Naive thymus-derived CD8-positive, alpha-beta T cell (primary cell): ENCODE measurements around the gene SLC39A13. TPM values are rescaled to one million over a fixed set of nuclear protein-coding genes. Genes with fewer than 3 reads are reported as not detected.

ENCODE experiments used
- ATAC-seq, 2 donors: fragments of 150-1000 bp; cut with Tn5 transposase in 1 of 2; sonication (Bioruptor Pico), chemical (Tn5 transposase) in 1 of 2; 1 replicate in 1 of 2; 2 replicates in 1 of 2; pipeline ENCODE4 v1.10.0; 2021; ENCODE audit warnings: mild to moderate bottlenecking in 2 of 2, moderate library complexity in 2 of 2
- POLR2A ChIA-PET: fragments of 350-600 bp; sonication (Branson Sonifier 250); formaldehyde crosslinking; loops from one replicate; lab custom pipeline; 2021; ENCODE audit warnings: antibody characterized with exemption; lab: Charles Lee
- DNase-seq, 10 donors: peaks; one replicate each; pipeline versions ENCODE4 v3.0.0 to v3.0.0-alpha.2; 2020 to 2022
- H3K27ac Mint-ChIP-seq, 10 donors: one replicate each; pipeline ENCODE4 v1.8.0; 2020 to 2022; ENCODE audit warnings: mild to moderate bottlenecking in 10 of 10, mixed read lengths in 10 of 10, moderate library complexity in 4 of 10, inconsistent platforms in 1 of 10
- H3K27me3 Mint-ChIP-seq, 5 donors: one replicate each; pipeline ENCODE4 v1.8.0; 2021 to 2022; ENCODE audit warnings: mixed read lengths in 5 of 5
- H3K36me3 Mint-ChIP-seq, 3 donors: one replicate each; pipeline ENCODE4 v1.8.0; 2020 to 2022; ENCODE audit warnings: mixed read lengths in 3 of 3, mild to moderate bottlenecking in 2 of 3, inconsistent platforms in 1 of 3
- H3K4me1 Mint-ChIP-seq, 4 donors: one replicate each; pipeline ENCODE4 v1.8.0; 2021 to 2022; ENCODE audit warnings: mixed read lengths in 4 of 4
- H3K4me3 Mint-ChIP-seq, 10 donors: one replicate each; pipeline ENCODE4 v1.8.0; 2020 to 2022; ENCODE audit warnings: mild to moderate bottlenecking in 10 of 10, mixed read lengths in 10 of 10, moderate library complexity in 6 of 10, inconsistent platforms in 1 of 10
- H3K9me3 Mint-ChIP-seq, 9 donors: one replicate each; pipeline ENCODE4 v1.8.0; 2020 to 2022; ENCODE audit warnings: mixed read lengths in 9 of 9, mild to moderate bottlenecking in 3 of 9, inconsistent platforms in 1 of 9, moderate library complexity in 1 of 9
- polyA plus RNA-seq, 3 donors: library from polyadenylated mRNA; unstranded; fragments of 300-500 nt; fragmentation: Illumina TruSeq; gene quantifications; one replicate each; pipeline ENCODE4 v1.2.3, GENCODE V29; 2021
- total RNA-seq, 8 experiments: library from RNA in 2 of 8; stranded (reverse) in 2 of 8; gene quantifications; one replicate each; pipeline ENCODE4 v1.2.3 and lab custom pipeline; 2021 to 2026

The SLC39A13 gene
- 10 to 100 TPM; 63.2 to 63.9 TPM for total RNA-seq
- polyA plus RNA-seq: 10 to 100 TPM; 23.8 to 41.9 (median 24.4) TPM
- 18.7 to 63.4 (median 29.2) reads per million in 6 experiments for total RNA-seq (lab: John Stamatoyannopoulos, UW)

- ATAC-seq: peak; percentile 86 to 91
- POLR2A ChIA-PET: interaction anchor here (0.6 to 5.9 kb wide), 15 partner anchors 8 to 230 kb away, joined by 3 to 57 read pairs (median 5); partner anchors contain the start of genes ACP2, PSMC3 and SPI1
- Mint-ChIP-seq H3K4me3 (peak within 1 kb of the TSS; percentile 89 to 96 (median 92)), H3K9me3 (no peaks in the 10 kb centered on the region), H3K27ac (peak within 1 kb of the TSS; percentile 92 to 97 (median 96)), H3K4me1 (peaks cover 5 to 30% (median 26%) of the 10 kb centered on the region in 4 donors), H3K36me3 (peaks cover 0 to 4% (median 0%) of the 10 kb centered on the region in 3 donors), H3K27me3 (no peaks in the 10 kb centered on the region)
- peak; percentile 79 to 93 (median 90) for DNase-seq
Observed at GRCh38 chr11:47407746-47408590, at the start of gene SLC39A13. TSS of gene SLC39A13 (plus strand) at chr11:47408590. CDS start at chr11:47410095, 1,505 bp downstream.

DNA sequence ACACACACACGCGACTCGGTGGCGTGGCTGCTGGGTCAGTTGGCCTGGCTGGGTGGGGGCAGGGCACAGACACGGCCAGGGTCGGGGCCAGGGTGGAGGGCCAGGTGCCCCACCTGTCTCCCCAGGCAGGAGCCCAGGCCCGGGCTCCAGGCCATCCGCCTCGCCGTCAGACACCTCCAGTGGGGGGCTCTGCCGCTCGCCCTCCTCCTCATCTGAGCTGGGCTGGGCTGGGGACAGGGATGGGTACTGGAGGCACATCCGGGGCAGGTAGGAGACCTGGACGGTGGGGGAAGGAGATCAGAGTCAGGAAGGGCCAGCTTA, 49.7 kb upstream of the SLC39A13 start:
- POLR2A ChIA-PET: interaction anchor here (0.6 kb wide), 1 partner anchor 282 kb away, joined by 3 read pairs; no protein-coding TSS in a partner anchor
- Mint-ChIP-seq H3K4me1 (peaks cover 9 to 18% (median 13%) of the 10 kb centered on the region in 4 donors), H3K4me3 (peak overlapping the region in 1 of 10 donors; percentile 18), H3K36me3 (no peaks in the 10 kb centered on the region), H3K9me3 (no peaks in the 10 kb centered on the region), H3K27me3 (no peaks in the 10 kb centered on the region), H3K27ac (no peak overlapping the region)
- ATAC-seq: no peak
- DNase-seq: no peak

DNA sequence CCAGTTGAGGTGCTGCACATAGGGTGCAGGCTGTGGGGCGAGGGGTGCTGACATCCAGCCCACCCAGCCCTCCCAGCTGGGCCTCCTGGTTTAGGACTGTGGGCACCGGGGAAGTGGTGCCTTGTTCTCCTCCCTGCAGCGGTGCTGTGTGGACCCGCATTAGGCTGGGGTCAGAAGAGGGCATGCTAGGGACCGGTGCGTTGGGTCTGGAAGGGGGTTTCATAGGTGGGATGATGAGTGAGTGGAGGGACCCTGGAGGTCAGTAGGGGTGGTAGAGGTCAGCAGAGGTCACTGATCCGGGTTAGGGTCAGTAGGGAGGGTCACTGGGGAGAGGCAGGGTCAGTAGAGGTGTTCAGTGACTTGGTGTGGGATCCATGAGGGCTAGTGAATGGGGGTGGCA, 49.2 kb upstream of the SLC39A13 start:
- Mint-ChIP-seq H3K36me3 (no peaks in the 10 kb centered on the region), H3K27ac (peak overlapping the region in 5 of 10 donors; percentile 35 to 78 (median 63)), H3K27me3 (no peaks in the 10 kb centered on the region), H3K4me1 (peaks cover 9 to 18% (median 13%) of the 10 kb centered on the region in 4 donors), H3K4me3 (peak overlapping the region in 3 of 10 donors; percentile 15 to 60 (median 29)), H3K9me3 (no peaks in the 10 kb centered on the region)
- ATAC-seq: no peak
- POLR2A ChIA-PET: interaction anchor here (0.8 kb wide), 1 partner anchor 35 kb away, joined by 3 read pairs; no protein-coding TSS in a partner anchor
- no peak for DNase-seq

DNA sequence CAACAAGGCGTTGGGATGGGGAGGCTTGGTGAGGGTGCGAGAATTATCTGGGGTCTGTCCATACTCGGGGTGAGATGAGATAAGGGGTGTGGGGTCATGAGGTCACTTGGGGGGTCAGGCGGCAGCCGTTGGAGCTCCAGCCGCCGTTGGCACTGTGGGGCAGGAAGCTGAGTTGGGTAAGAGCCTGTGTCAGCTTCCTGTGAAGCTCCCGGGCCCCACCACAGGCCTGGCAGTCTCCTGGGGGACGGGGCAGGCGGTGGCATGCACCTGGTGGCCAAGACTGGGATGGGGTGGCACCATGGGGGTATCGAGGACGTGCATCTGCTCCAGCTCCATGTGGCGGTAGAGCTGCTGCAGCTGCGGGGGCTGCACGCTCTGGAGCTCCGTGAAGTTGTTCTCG, 48.8 kb upstream of the SLC39A13 start:
- peaks cover 9 to 18% (median 13%) of the 10 kb centered on the region in 4 donors for H3K4me1 Mint-ChIP-seq
- H3K9me3 Mint-ChIP-seq: no peaks in the 10 kb centered on the region
- H3K27ac Mint-ChIP-seq: peak overlapping the region in 4 of 10 donors; percentile 35 to 78 (median 58)
- ATAC-seq (no peak), DNase-seq (no peak)
- peaks cover 0 to 4% (median 0%) of the 10 kb centered on the region in 5 donors for H3K27me3 Mint-ChIP-seq
- POLR2A ChIA-PET: interaction anchor here (0.8 kb wide), 1 partner anchor 35 kb away, joined by 3 read pairs; no protein-coding TSS in a partner anchor
- H3K36me3 Mint-ChIP-seq: no peaks in the 10 kb centered on the region
- peak overlapping the region in 3 of 10 donors; percentile 15 to 60 (median 29) for H3K4me3 Mint-ChIP-seq

GRCh38 chr11:47360341-47360740, 48.0 kb upstream of the SLC39A13 start:
- DNase-seq: no peak
- Mint-ChIP-seq H3K36me3 (no peaks in the 10 kb centered on the region), H3K27ac (no peak overlapping the region), H3K4me1 (peaks cover 9 to 18% (median 13%) of the 10 kb centered on the region in 4 donors), H3K27me3 (peaks cover 0 to 4% (median 0%) of the 10 kb centered on the region in 5 donors), H3K4me3 (no peak overlapping the region), H3K9me3 (no peaks in the 10 kb centered on the region)
- ATAC-seq: no peak
- POLR2A ChIA-PET: no interaction called here

DNA sequence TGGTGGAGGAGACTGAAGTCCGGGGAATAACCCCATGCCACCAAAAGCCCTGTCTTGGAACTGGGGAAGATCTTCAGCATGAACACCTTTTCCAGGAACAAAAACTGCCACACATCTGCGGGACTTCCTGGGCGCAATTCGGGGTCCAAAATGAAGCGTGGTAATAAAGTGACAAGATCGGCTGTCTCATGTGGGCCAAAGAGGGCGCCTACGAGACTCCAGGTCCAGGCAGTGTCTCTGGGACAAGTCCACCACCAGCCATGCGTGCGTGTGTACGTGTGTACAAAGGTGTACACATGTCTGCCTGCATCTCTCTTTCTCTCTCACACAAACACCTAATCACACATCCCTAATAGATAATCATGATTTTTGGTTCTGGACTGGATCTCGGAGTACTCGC, 47.0 kb upstream of the SLC39A13 start:
- H3K36me3 Mint-ChIP-seq: no peaks in the 10 kb centered on the region
- no peak overlapping the region for H3K4me3 Mint-ChIP-seq
- POLR2A ChIA-PET: no interaction called here
- no peak overlapping the region for H3K27ac Mint-ChIP-seq
- peaks cover 0 to 7% (median 2%) of the 10 kb centered on the region in 5 donors for H3K27me3 Mint-ChIP-seq
- DNase-seq (no peak), ATAC-seq (no peak)
- no peaks in the 10 kb centered on the region for H3K9me3 Mint-ChIP-seq
- H3K4me1 Mint-ChIP-seq: peaks cover 9 to 23% (median 13%) of the 10 kb centered on the region in 4 donors

GRCh38 chr11:47366020-47366490, 42.3 kb upstream of the SLC39A13 start:
- Mint-ChIP-seq H3K27me3 (peaks cover 0 to 7% (median 2%) of the 10 kb centered on the region in 5 donors), H3K4me3 (peak overlapping the region in 1 of 10 donors; percentile 21), H3K36me3 (no peaks in the 10 kb centered on the region), H3K4me1 (peaks cover 3 to 18% (median 9%) of the 10 kb centered on the region in 4 donors), H3K27ac (peak overlapping the region in 3 of 10 donors; percentile 5 to 40 (median 40)), H3K9me3 (no peaks in the 10 kb centered on the region)
- no peak for ATAC-seq
- POLR2A ChIA-PET: no interaction called here
- DNase-seq: no peak

DNA sequence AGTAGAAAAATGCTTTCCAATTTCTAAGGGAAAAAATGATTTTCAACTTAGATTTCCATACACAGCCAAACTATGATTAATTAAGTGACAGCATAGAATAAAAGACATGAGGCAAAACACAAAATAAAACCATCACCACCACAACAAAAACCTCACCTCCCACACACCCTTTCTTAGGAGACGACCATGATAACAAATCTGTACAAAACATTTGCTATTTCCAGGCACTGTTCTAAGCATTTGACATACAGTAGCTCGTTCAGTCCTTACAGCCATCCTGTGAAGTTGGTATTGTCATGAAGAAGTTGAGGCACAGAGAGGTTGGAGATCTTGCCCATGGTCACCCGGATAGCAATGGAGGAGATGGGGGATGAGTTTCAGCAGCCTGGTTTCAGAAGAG, 38.7 kb upstream of the SLC39A13 start:
- no peak for DNase-seq
- Mint-ChIP-seq H3K36me3 (no peaks in the 10 kb centered on the region), H3K9me3 (no peaks in the 10 kb centered on the region), H3K4me1 (peaks cover 1 to 22% (median 7%) of the 10 kb centered on the region in 4 donors), H3K4me3 (no peak overlapping the region), H3K27ac (peak overlapping the region in 3 of 10 donors; percentile 5 to 34 (median 8)), H3K27me3 (peaks cover 0 to 4% (median 2%) of the 10 kb centered on the region in 5 donors)
- ATAC-seq: no peak
- POLR2A ChIA-PET: interaction anchor here (0.6 kb wide), 1 partner anchor 175 kb away, joined by 3 read pairs; no protein-coding TSS in a partner anchor

GRCh38 chr11:47372422-47372821, 36.0 kb upstream of the SLC39A13 start:
- DNase-seq: no peak
- ATAC-seq: no peak
- H3K36me3 Mint-ChIP-seq: no peaks in the 10 kb centered on the region
- no peaks in the 10 kb centered on the region for H3K9me3 Mint-ChIP-seq
- POLR2A ChIA-PET: interaction anchor here (0.6 to 5.0 kb wide), 3 partner anchors 36 to 138 kb away, joined by 3 to 57 read pairs (median 3); partner anchors contain the start of gene SLC39A13
- no peaks in the 10 kb centered on the region for H3K27me3 Mint-ChIP-seq
- peak overlapping the region in 1 of 10 donors; percentile 27 for H3K27ac Mint-ChIP-seq
- H3K4me1 Mint-ChIP-seq: peaks cover 4 to 19% (median 7%) of the 10 kb centered on the region in 4 donors
- no peak overlapping the region for H3K4me3 Mint-ChIP-seq

DNA sequence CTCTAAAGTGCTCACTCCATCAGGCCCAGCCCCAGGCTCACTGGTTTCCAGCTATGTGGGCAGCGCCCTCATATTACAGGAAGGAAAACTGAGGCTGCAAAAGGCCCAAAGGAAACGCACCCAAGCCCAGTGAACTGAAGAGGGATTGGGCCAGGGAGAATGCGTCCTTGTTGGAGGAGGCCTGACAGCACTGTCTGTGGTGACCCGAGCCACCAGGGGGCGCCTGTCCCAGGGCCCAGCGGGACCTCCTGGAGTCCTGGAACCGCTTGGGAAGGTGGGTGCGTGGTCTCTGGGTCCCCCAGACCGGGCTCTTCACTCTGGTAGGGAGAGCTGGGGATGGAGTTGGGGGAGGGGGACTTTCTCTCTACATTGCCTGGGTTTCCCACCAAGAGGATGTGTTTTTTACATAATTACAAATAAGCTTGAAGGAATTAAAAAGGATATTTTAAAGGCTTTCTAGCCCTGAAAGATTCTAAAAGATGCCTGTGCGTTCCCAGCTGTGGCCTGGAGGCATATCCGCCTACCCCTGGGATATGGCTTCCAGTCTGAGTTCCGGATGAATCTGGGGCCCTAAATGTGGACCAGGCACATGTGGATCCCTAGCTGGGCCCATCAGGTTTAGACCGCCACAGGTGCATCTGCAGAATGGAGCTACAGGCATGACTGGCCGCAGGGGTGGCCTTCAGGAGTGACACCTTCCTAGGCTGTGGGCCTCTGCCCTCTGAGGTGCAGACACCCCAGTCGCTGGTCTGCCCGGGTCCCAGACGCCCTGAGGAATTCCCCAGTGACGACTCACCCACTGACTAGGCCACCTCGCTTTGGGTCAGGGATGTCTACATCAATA, 34.3 kb upstream of the SLC39A13 start:
- Mint-ChIP-seq H3K9me3 (no peaks in the 10 kb centered on the region), H3K27me3 (no peaks in the 10 kb centered on the region), H3K27ac (peak overlapping the region in 5 of 10 donors; percentile 13 to 72 (median 53)), H3K4me1 (peaks cover 4 to 23% (median 8%) of the 10 kb centered on the region in 4 donors), H3K4me3 (no peak overlapping the region), H3K36me3 (no peaks in the 10 kb centered on the region)
- POLR2A ChIA-PET: interaction anchor here (0.6 to 5.0 kb wide), 15 partner anchors 10 to 177 kb away, joined by 3 to 57 read pairs (median 6); partner anchors contain the start of genes PSMC3 and SLC39A13
- ATAC-seq: peak; percentile 96 to 99
- peak; percentile 67 to 92 (median 84) for DNase-seq

DNA sequence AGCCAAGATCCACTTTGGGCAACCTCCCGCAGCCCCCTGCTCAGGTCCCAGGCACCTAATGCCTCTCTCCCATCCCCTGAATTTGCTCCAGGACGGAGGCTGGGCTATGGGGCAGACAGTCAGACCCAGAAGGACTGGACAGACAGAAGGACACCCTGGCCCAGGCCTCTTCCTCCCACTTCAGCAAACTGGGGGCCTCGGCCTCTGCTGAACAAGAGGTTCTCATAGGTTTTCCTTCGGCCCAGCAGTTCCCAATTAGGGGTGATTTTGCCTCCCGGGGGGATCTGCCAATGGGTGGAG, 33.7 kb upstream of the SLC39A13 start:
- Mint-ChIP-seq H3K9me3 (no peaks in the 10 kb centered on the region), H3K4me1 (peaks cover 3 to 18% (median 4%) of the 10 kb centered on the region in 4 donors), H3K27me3 (no peaks in the 10 kb centered on the region), H3K27ac (peak overlapping the region in 1 of 10 donors; percentile 50), H3K4me3 (no peak overlapping the region), H3K36me3 (no peaks in the 10 kb centered on the region)
- POLR2A ChIA-PET: interaction anchor here (0.6 to 5.0 kb wide), 11 partner anchors 10 to 177 kb away, joined by 3 to 57 read pairs (median 6); partner anchors contain the start of genes PSMC3 and SLC39A13
- DNase-seq: no peak
- no peak for ATAC-seq
